Activated T-cell treated with anti-CD3 and anti-CD28 coated beads for 4 hours (primary cell): ENCODE measurements around the gene GTF2A1L.

Experiments
- DNase-seq: peaks from one replicate; pipeline ENCODE4 v3.0.0-alpha.2; 2020

GTF2A1L gene

GRCh38 chr2:48707466-48707865 lies 89.8 kb downstream of the GTF2A1L start:
- DNase-seq, result no peak

GRCh38 chr2:48709096-48710034 lies 91.7 kb downstream of the GTF2A1L start:
- DNase-seq, result no peak

- DNase-seq, result no peak
These were observed 93.7 kb downstream of the GTF2A1L start for GRCh38 chr2:48711343-48711742.

- no peak for DNase-seq
These were observed 94.5 kb downstream of the GTF2A1L start for GRCh38 chr2:48712151-48712550.

GRCh38 chr2:48713647-48714046 lies 96.0 kb downstream of the GTF2A1L start:
- no peak for DNase-seq

- no peak for DNase-seq
These were observed 96.6 kb downstream of the GTF2A1L start for GRCh38 chr2:48714245-48714644.

GRCh38 chr2:48715042-48715899 lies 97.6 kb downstream of the GTF2A1L start:
- DNase-seq, result no peak

- DNase-seq, result no peak
These were observed 98.3 kb downstream of the GTF2A1L start for GRCh38 chr2:48715956-48716355.

- no peak for DNase-seq
These were observed 100.2 kb downstream of the GTF2A1L start for GRCh38 chr2:48717846-48718245.

GRCh38 chr2:48719480-48720177 lies 102.0 kb downstream of the GTF2A1L start:
- DNase-seq, result no peak

GRCh38 chr2:48721158-48721557 lies 103.5 kb downstream of the GTF2A1L start:
- DNase-seq, result no peak

- DNase-seq, result no peak
These were observed 104.7 kb downstream of the GTF2A1L start for GRCh38 chr2:48722391-48722790.

GRCh38 chr2:48723129-48723528 lies 105.5 kb downstream of the GTF2A1L start:
- no peak for DNase-seq

GRCh38 chr2:48724278-48724677 lies 106.6 kb downstream of the GTF2A1L start:
- DNase-seq, result no peak

GRCh38 chr2:48725696-48726494 lies 108.2 kb downstream of the GTF2A1L start:
- no peak for DNase-seq

- DNase-seq, result no peak
These were observed 109.9 kb downstream of the GTF2A1L start for GRCh38 chr2:48727560-48727959.

- DNase-seq, result no peak
These were observed 110.6 kb downstream of the GTF2A1L start for GRCh38 chr2:48728295-48728694.

- no peak for DNase-seq
These were observed 111.2 kb downstream of the GTF2A1L start for GRCh38 chr2:48728840-48729239.
